HG03439 (cell line): ENCODE results near the gene CKMT1B.
"Not testable (repeated sequence)": the region's sequence is repeated elsewhere in the genome, so short reads cannot be mapped to it uniquely, and the experiment has no call there.

Experiments used
- ATAC-seq: cut with Tn5 transposase; IDR thresholded peaks from one replicate; pipeline ENCODE4 v1.9.1; 2021; ENCODE audit warnings: mild to moderate bottlenecking, moderate library complexity; ENCODE audit not compliant: unreplicated experiment

Gene CKMT1B

GRCh38 chr15:43626937-43627336 is 33.1 kb downstream of the CKMT1B start:
- ATAC-seq = not testable (repeated sequence)

DNA sequence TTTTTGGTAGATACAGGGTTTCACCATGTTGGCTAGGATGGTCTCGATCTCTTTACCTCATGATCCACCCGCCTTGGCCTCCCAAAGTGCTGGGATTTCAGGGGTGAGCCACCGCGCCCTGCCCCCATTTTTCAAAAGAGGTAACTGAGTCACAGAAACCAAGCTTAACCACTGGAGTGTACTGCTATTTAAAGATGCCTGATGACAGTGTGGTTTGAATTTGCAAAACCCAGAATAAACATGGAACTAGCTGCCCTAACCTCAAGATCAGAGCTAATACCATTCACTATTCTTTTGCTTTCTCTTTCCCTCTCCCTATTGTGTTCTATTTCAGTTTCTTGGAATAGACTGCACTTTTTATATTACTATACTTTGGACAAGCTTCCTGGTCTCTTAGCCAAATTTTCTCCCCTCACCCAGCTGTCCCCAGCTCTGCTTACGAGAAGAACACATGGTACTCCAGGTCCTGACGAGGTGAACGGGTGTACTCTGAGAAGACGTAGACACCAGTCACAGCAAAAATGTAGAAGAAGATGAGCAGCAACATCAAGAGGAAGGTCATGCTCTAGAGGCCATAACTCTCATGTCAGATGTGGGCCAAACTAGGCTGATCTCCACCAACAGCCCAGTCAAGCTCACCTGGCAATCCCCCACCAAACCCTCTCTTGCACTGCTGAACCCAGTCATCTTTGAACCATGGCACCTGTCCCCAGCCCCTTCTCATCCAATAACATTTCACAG is 44.8 kb downstream of the CKMT1B start:
- ATAC-seq = not testable (repeated sequence)
